Activated T-cell treated with anti-CD3 and anti-CD28 coated beads, Interleukin-2, amount 50 U/mL, for 72 hours (primary cell): ENCODE data around the gene TAC4. TPM values are rescaled to one million over a fixed set of nuclear protein-coding genes. Genes with fewer than 3 reads are reported as not detected.
"Not testable (repeated sequence)": the region's sequence is repeated elsewhere in the genome, so short reads cannot be mapped to it uniquely, and the experiment has no call there.

Experiments
- ATAC-seq, 2 donors: fragments of 150-1000 bp; cut with Tn5 transposase; replicated peaks in 1 of 2; 2 replicates each; pipeline ENCODE4 v1.10.0; 2021; ENCODE audit warnings: moderate library complexity in 2 of 2, mild to moderate bottlenecking in 1 of 2
- DNase-seq, 2 donors: peaks; one replicate each; pipeline ENCODE4 v3.0.0; 2021 to 2022; ENCODE audit warnings: mixed read lengths in 1 of 2
- H3K27ac Mint-ChIP-seq: one replicate; pipeline ENCODE4 v1.8.0; 2022; ENCODE audit warnings: mild to moderate bottlenecking, moderate library complexity, mixed read lengths
- H3K27me3 Mint-ChIP-seq: one replicate; pipeline ENCODE4 v1.8.0; 2022; ENCODE audit warnings: low read depth, mixed read lengths
- H3K36me3 Mint-ChIP-seq, 2 donors: one replicate each; pipeline ENCODE4 v1.8.0; 2022; ENCODE audit warnings: mixed read lengths in 2 of 2, mild to moderate bottlenecking in 1 of 2; ENCODE audit not compliant: insufficient read depth in 2 of 2
- H3K4me1 Mint-ChIP-seq: one replicate; pipeline ENCODE4 v1.8.0; 2022; ENCODE audit warnings: low read depth, mixed read lengths
- H3K4me3 Mint-ChIP-seq, 2 donors: one replicate each; pipeline ENCODE4 v1.8.0; 2022; ENCODE audit warnings: mild to moderate bottlenecking in 2 of 2, mixed read lengths in 2 of 2, moderate library complexity in 2 of 2
- H3K9me3 Mint-ChIP-seq, 2 donors: one replicate each; pipeline ENCODE4 v1.8.0; 2022; ENCODE audit warnings: mixed read lengths in 2 of 2
- total RNA-seq, 2 donors: library from RNA; stranded (reverse); gene quantifications; one replicate each; pipeline ENCODE4 v1.2.3, GENCODE V29; 2022

The TAC4 gene
- total RNA-seq, 2 donors from 2014 or later: not detected

GRCh38 chr17:49829026-49829425 lies 18.8 kb downstream of the TAC4 start:
- Mint-ChIP-seq H3K27me3 (no peaks in the 10 kb centered on the region), H3K4me1 (no peaks in the 10 kb centered on the region), H3K36me3 (peaks cover 5 to 22% of the 10 kb centered on the region in 2 donors), H3K4me3 (no peak overlapping the region), H3K9me3 (no peaks in the 10 kb centered on the region), H3K27ac (peak overlapping the region; percentile 44)
- DNase-seq (no peak), ATAC-seq (no peak)

- Mint-ChIP-seq H3K27ac (peak overlapping the region; percentile 44), H3K36me3 (peaks cover 5 to 28% of the 10 kb centered on the region in 2 donors)
- not testable (repeated sequence) for H3K9me3 Mint-ChIP-seq, DNase-seq, ATAC-seq, H3K27me3 Mint-ChIP-seq, H3K4me1 Mint-ChIP-seq, H3K4me3 Mint-ChIP-seq
Measured at GRCh38 chr17:49828325-49828724, 19.5 kb downstream of the TAC4 start.

DNA sequence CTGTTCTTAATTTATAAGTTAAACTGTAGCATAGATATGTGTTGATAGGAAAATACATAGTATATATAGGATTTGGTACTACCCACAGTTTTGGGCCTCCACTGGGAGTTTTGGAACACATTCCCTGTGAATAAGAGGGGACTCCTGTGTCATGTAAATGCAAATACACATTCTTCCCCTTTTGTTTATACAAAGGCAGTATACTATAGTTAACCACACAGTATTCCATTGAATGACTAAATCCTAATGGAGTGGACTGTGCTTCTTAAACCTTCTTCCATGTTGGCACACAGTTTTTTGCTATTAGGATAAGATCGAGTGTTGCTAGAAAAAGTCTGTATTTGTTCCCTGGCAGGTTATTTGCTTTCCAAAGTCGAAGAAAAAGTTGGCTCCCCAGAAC lies 22.2 kb downstream of the TAC4 start:
- no peaks in the 10 kb centered on the region for H3K9me3 Mint-ChIP-seq
- H3K27ac Mint-ChIP-seq: no peak overlapping the region
- DNase-seq (no peak), ATAC-seq (no peak)
- H3K27me3 Mint-ChIP-seq: no peaks in the 10 kb centered on the region
- no peaks in the 10 kb centered on the region for H3K4me1 Mint-ChIP-seq
- peaks cover 8 to 34% of the 10 kb centered on the region in 2 donors for H3K36me3 Mint-ChIP-seq
- H3K4me3 Mint-ChIP-seq: no peak overlapping the region

DNA sequence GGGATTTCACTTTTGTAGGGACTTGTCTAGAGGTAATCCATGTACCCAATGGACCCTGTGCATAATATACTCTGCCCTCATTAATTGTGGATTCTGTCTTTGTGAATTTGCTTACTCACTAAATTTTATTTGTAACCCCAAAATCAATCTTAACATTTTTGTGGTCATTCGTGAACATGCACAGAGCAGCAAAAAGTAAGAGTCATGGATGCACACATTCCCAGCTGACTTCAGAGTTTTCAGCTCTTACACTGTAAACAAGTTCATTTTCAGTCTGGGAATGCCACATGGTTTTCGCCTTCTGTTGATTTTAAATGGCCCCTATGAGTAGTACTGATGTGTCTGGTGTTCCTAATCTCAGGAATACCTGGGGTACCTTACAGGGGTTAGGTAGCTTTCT lies 24.3 kb downstream of the TAC4 start:
- Mint-ChIP-seq H3K36me3 (peaks cover 11 to 36% of the 10 kb centered on the region in 2 donors), H3K4me1 (peaks cover 8% of the 10 kb centered on the region), H3K27me3 (no peaks in the 10 kb centered on the region), H3K9me3 (no peaks in the 10 kb centered on the region), H3K27ac (no peak overlapping the region), H3K4me3 (no peak overlapping the region)
- DNase-seq: no peak
- no peak for ATAC-seq

- Mint-ChIP-seq H3K36me3 (peaks cover 11 to 35% of the 10 kb centered on the region in 2 donors), H3K9me3 (no peaks in the 10 kb centered on the region), H3K27me3 (no peaks in the 10 kb centered on the region), H3K27ac (peak overlapping the region; percentile 80), H3K4me1 (peaks cover 15% of the 10 kb centered on the region), H3K4me3 (no peak overlapping the region)
- DNase-seq: no peak
- ATAC-seq: no peak
Measured at GRCh38 chr17:49822829-49823228, 25.0 kb downstream of the TAC4 start.

DNA sequence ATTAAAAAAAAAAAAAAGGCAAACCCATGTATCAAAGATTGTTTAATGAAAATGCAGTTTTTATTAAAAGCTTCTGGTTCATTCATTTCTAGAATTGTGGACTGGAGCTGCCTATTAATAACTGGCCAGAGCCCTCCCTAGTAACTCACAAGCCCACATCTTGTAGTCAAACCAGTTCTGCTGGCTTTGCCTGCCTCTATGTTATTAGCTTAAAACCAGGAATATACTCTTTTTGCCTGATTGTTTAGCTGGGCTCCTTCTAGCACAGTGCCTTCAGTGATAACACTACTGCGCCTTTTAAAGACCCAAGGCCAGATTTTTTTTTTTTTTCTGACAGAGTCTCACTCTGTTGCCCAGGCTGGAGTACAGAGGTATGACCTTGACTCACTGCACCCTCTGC lies 26.0 kb downstream of the TAC4 start:
- DNase-seq: no peak
- Mint-ChIP-seq H3K27me3 (no peaks in the 10 kb centered on the region), H3K36me3 (peaks cover 8 to 34% of the 10 kb centered on the region in 2 donors), H3K27ac (no peak overlapping the region), H3K4me1 (peaks cover 25% of the 10 kb centered on the region), H3K9me3 (no peaks in the 10 kb centered on the region), H3K4me3 (no peak overlapping the region)
- ATAC-seq: no peak

DNA sequence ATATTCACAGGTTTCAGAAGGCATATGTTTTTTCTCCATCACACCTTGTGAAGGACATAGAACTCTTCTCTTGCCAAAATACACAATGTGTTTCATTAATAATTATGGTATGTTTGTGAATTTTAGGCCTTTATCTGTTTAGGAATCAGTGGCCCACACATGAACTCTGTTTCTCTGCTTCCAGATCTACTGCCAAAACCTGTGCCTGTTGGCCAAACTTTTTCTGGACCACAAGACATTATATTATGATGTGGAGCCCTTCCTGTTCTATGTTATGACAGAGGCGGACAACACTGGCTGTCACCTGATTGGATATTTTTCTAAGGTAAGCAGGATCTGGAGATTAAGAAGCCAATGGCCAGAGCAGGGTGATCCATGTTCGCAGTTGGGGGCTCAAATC lies 26.4 kb downstream of the TAC4 start:
- Mint-ChIP-seq H3K4me3 (no peak overlapping the region), H3K27me3 (no peaks in the 10 kb centered on the region), H3K36me3 (peaks cover 8 to 36% of the 10 kb centered on the region in 2 donors), H3K4me1 (peaks cover 29% of the 10 kb centered on the region), H3K27ac (peak overlapping the region; percentile 47), H3K9me3 (no peaks in the 10 kb centered on the region)
- ATAC-seq (no peak), DNase-seq (no peak)

DNA sequence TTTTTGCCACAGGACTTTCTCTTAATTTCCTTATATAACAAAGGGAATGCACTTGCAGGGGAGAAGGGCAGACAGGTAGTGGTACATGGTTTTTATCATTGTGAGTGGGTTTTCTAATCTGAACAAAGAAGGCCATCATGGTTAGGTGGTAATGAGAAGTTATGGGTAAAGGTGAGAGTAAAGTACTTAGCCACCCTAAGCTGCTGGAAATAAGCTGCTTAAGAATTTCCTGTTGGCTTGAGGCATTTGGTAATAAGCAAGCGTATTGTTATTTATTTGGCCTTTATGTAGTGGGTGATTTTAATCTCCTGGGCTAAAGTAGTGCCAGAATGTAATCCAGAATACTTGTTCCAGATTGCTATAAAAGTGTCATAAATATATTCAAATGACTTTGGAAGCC lies 27.1 kb downstream of the TAC4 start:
- Mint-ChIP-seq H3K4me1 (peaks cover 36% of the 10 kb centered on the region), H3K9me3 (no peaks in the 10 kb centered on the region), H3K36me3 (peaks cover 6 to 33% of the 10 kb centered on the region in 2 donors), H3K27me3 (no peaks in the 10 kb centered on the region), H3K27ac (no peak overlapping the region), H3K4me3 (no peak overlapping the region)
- DNase-seq: no peak
- no peak for ATAC-seq

- Mint-ChIP-seq H3K27me3 (no peaks in the 10 kb centered on the region), H3K27ac (no peak overlapping the region), H3K4me1 (peaks cover 43% of the 10 kb centered on the region), H3K36me3 (peaks cover 6 to 29% of the 10 kb centered on the region in 2 donors), H3K4me3 (no peak overlapping the region), H3K9me3 (no peaks in the 10 kb centered on the region)
- no peak for DNase-seq
- no peak for ATAC-seq
Measured at GRCh38 chr17:49819651-49820050, 28.2 kb downstream of the TAC4 start.

- peaks cover 43% of the 10 kb centered on the region for H3K4me1 Mint-ChIP-seq
- ATAC-seq (no peak), DNase-seq (no peak)
- peaks cover 8 to 30% of the 10 kb centered on the region in 2 donors for H3K36me3 Mint-ChIP-seq
- peak overlapping the region; percentile 79 for H3K27ac Mint-ChIP-seq
- H3K9me3 Mint-ChIP-seq: no peaks in the 10 kb centered on the region
- peak overlapping the region in 1 of 2 donors; percentile 2 for H3K4me3 Mint-ChIP-seq
- H3K27me3 Mint-ChIP-seq: no peaks in the 10 kb centered on the region
Measured at GRCh38 chr17:49819138-49819537, 28.7 kb downstream of the TAC4 start.

DNA sequence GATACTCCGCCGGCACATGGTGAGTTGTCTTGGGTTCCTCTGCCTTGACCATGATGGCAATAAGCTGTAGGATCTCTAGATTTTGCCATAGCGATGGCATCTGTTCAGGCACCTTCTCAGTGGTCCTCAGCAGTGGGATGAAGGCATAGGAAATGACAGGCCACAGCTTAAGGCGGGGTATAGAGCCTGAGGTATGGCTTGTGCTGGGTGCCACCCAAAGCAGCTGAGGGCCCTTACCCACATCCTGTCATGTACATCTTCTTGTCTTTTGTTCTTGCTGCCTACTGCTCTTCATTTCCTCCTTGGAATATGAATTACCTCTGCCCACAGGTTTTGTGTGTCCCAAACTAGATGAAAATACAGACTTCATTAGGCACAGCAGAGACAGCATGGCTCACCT lies 29.9 kb downstream of the TAC4 start:
- H3K4me1 Mint-ChIP-seq: peaks cover 43% of the 10 kb centered on the region
- ATAC-seq (peak; percentile 91 to 96), DNase-seq (peak; percentile 35 to 40)
- peaks cover 11 to 24% of the 10 kb centered on the region in 2 donors for H3K36me3 Mint-ChIP-seq
- H3K27ac Mint-ChIP-seq: peak overlapping the region; percentile 94
- H3K9me3 Mint-ChIP-seq: no peaks in the 10 kb centered on the region
- no peaks in the 10 kb centered on the region for H3K27me3 Mint-ChIP-seq
- H3K4me3 Mint-ChIP-seq: peak overlapping the region; percentile 25 to 53

GRCh38 chr17:49815761-49816281 lies 32.0 kb downstream of the TAC4 start:
- no peak overlapping the region for H3K4me3 Mint-ChIP-seq
- H3K9me3 Mint-ChIP-seq: no peaks in the 10 kb centered on the region
- H3K4me1 Mint-ChIP-seq: peaks cover 43% of the 10 kb centered on the region
- H3K36me3 Mint-ChIP-seq: peaks cover 9 to 19% of the 10 kb centered on the region in 2 donors
- H3K27ac Mint-ChIP-seq: peak overlapping the region; percentile 88
- ATAC-seq (no peak), DNase-seq (no peak)
- no peaks in the 10 kb centered on the region for H3K27me3 Mint-ChIP-seq

DNA sequence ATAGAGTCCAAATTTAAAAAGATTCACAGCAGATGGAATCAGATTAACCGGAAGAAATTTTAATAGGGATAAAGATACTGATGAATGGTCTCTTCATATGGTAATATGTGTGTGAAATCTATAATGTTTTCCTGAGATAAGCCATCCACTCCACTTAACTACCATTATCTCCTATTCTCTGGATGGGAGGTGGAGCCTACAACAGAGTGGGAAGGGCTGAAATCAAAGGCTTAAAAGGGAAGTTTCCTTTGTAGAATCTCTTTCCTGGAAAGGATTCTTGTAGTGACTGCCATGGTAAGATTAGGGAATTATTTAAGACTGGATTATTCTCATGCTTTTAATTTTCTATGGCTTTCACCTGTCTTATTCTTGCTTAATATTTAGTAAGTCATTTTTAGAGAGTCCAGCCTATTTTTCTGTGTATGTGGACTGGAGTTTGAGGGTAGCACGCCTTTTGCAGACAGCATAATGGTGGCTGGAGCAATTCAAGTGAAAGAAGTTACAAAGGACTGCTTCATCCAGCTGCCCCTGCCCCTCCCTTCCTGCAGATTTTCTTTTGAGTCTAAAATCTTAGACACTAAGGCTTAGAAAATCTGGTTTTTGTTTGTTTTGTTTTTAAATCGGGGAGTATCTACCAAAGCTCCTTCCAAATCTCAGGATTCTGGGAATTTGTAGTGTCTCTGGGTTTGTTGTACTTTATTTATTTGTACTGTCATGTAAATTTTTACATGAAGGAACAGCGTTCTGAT lies 32.9 kb downstream of the TAC4 start:
- peak overlapping the region; percentile 88 for H3K27ac Mint-ChIP-seq
- peaks cover 11 to 21% of the 10 kb centered on the region in 2 donors for H3K36me3 Mint-ChIP-seq
- no peak for DNase-seq
- no peaks in the 10 kb centered on the region for H3K9me3 Mint-ChIP-seq
- ATAC-seq: no peak
- H3K4me1 Mint-ChIP-seq: peaks cover 43% of the 10 kb centered on the region
- H3K4me3 Mint-ChIP-seq: no peak overlapping the region
- H3K27me3 Mint-ChIP-seq: no peaks in the 10 kb centered on the region

GRCh38 chr17:49809056-49809455 lies 38.8 kb downstream of the TAC4 start:
- ATAC-seq: no peak
- H3K27ac Mint-ChIP-seq: peak overlapping the region; percentile 64
- no peaks in the 10 kb centered on the region for H3K27me3 Mint-ChIP-seq
- DNase-seq: no peak
- no peak overlapping the region for H3K4me3 Mint-ChIP-seq
- H3K4me1 Mint-ChIP-seq: peaks cover 10% of the 10 kb centered on the region
- H3K36me3 Mint-ChIP-seq: peaks cover 13 to 26% of the 10 kb centered on the region in 2 donors
- no peaks in the 10 kb centered on the region for H3K9me3 Mint-ChIP-seq
